Stimulated activated CD8-positive, alpha-beta memory T cell treated with anti-CD3 and anti-CD28 coated beads, Interleukin-12 subunit alpha, Interleukin-12 subunit beta, amount 100 ng/mL, for 4 hours (primary cell): ENCODE measurements around the gene ARRDC1.
"Not testable (repeated sequence)": the region's sequence is repeated elsewhere in the genome, so short reads cannot be mapped to it uniquely, and the experiment has no call there.

Experiments
- DNase-seq: peaks from one replicate; pipeline ENCODE4 v3.0.0-alpha.2; 2020; ENCODE audit warnings: low read depth

The ARRDC1 gene, protein sequence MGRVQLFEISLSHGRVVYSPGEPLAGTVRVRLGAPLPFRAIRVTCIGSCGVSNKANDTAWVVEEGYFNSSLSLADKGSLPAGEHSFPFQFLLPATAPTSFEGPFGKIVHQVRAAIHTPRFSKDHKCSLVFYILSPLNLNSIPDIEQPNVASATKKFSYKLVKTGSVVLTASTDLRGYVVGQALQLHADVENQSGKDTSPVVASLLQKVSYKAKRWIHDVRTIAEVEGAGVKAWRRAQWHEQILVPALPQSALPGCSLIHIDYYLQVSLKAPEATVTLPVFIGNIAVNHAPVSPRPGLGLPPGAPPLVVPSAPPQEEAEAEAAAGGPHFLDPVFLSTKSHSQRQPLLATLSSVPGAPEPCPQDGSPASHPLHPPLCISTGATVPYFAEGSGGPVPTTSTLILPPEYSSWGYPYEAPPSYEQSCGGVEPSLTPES

GRCh38 chr9:137605121-137606004, at the start of gene ARRDC1:
Gene ARRDC1, plus strand, starts transcription at chr9:137605686. Its CDS starts 32 bp downstream, at chr9:137605718.
- DNase-seq = peak; percentile 89

DNA sequence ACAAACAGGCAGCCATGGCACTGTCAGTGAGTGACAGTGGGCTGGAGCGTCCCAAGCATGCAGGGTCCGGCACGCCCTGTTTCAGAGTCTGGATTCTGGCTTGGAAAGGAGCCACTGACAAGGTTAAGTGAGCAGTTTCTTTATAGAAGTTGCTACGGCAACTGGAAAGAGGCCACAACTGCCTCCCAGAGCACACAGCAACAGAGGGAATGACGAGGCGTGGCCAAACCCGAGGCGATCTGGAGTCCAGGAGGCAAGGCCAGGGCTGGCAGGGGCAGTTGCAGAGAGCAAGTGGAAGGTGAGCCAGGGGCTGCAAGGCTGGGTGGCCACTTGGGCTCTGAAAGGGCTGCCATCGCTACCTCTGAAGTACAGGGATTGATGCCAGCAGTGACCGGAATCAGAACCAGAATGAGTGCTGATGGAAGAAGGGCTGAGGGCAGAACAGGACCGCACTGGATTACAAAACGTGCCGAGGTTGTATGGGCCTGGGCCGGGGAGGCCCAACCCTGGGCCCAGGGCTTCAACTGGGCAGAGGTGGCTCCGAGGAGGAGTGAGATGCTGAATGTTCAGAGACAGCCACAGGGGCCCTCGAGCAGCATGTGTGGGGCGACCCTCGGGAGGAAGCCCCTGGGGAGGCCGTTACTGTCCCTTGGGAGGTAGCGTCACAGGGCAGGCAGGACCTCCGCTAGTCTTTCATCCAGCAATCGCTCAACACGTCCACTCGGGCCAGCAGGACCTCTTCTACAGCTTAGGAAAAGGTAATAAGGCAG, 49.2 kb upstream of the ARRDC1 start:
- DNase-seq = no peak

- no peak for DNase-seq
Observed at GRCh38 chr9:137558127-137558526, 47.4 kb upstream of the ARRDC1 start.

DNA sequence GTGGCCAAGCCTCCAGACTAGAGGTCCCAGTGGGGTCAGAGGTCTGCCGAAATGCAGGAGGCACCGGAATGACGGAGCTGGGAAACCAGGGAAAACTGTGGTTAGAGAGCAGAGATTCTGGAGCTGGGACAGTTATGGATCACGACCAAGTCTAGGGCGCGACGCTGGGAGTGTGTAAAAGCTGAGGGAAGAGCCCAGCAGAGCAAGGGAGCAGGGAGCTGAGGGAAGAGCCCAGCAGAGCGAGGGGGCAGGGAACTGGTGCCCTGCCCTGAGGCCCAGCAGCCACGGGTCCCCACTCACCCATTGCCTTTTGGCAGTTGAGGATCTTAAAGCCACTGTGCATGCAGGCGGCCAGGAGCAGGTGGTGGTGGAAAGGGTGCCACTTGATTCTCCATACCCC, 41.4 kb upstream of the ARRDC1 start:
- no peak for DNase-seq

DNA sequence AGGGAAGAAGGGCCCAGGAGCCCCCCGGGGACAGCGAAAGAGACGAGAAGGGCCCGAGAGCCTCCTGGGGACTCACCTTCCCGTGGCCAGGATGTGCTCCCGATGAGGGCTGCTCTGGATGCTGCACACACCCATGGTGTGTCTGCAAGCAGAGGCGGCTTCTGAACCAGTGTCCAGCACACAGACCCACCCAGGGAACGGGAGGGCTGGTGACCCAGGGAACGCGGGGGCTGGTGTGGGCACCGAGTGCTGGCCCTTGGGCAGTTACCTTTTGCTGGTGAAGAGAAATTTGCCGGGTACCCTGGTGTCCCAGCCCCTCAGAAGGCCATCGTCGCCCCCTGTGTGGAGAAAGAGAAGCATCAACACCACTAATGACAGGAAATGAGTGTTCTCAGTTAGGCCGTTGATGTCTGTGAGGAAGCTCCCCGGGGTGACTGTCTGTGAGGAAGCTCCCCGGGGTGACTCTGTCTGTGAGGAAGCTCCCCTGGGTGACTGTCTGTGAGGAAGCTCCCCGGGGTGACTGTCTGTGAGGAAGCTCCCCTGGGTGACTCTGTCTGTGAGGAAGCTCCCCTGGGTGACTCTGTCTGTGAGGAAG, 40.6 kb upstream of the ARRDC1 start:
- DNase-seq = no peak

DNA sequence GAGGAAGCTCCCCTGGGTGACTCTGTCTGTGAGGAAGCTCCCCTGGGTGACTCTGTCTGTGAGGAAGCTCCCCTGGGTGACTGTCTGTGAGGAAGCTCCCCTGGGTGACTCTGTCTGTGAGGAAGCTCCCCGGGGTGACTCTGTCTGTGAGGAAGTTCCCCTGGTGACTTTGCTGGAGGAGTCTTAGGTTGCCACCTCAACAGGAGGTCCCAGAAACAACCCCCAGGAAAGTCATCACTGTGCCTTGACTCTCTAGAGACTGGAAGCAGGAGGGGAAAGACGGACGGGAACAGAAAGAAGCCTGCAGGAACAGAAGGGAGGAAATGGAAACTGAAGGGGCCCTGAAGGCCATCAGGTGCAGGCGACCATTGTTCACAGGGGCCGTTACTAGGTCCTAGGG, 37.0 kb upstream of the ARRDC1 start:
- DNase-seq = not testable (repeated sequence)

- DNase-seq = no peak
Observed at GRCh38 chr9:137569609-137570203, 35.8 kb upstream of the ARRDC1 start.

- no peak for DNase-seq
Observed at GRCh38 chr9:137570566-137570965, 34.9 kb upstream of the ARRDC1 start.

DNA sequence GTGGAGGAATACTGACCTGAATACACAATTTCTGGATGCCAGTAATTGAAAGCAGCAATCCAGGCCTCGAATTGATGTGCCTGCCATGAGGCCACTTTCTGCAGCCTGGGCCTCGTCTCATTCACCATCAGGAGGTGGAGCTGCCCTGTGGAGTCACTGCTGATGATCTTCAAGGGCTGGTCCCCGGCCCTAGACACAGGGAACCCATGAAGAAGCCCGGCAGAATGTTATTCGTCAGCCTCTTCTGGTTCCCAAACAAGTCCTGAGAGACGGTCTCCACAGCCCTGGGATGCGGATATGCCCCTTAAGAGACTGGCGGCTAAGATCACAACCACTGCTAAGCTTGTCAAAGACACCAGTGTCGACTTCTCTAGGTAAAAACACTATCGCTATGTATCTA, 31.3 kb upstream of the ARRDC1 start:
- no peak for DNase-seq

DNA sequence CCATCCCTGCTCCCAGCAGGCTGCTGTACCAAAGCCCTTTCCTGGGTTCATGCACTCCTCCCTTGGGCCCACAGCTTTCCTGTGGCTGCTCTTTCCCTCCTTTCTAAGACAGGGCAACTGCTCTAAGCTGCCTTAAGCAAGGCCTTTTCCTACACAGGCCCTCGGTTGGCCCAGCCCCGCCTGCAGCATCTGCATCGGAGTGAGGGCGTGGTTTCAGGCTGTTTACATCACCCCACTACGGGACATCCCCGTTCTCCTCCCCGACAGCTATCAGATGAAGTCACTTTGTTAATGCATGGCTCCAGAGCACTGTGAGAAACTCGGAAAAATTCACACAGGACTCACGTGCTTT, 30.1 kb upstream of the ARRDC1 start:
- no peak for DNase-seq

GRCh38 chr9:137575716-137576411, 29.6 kb upstream of the ARRDC1 start:
- no peak for DNase-seq

DNA sequence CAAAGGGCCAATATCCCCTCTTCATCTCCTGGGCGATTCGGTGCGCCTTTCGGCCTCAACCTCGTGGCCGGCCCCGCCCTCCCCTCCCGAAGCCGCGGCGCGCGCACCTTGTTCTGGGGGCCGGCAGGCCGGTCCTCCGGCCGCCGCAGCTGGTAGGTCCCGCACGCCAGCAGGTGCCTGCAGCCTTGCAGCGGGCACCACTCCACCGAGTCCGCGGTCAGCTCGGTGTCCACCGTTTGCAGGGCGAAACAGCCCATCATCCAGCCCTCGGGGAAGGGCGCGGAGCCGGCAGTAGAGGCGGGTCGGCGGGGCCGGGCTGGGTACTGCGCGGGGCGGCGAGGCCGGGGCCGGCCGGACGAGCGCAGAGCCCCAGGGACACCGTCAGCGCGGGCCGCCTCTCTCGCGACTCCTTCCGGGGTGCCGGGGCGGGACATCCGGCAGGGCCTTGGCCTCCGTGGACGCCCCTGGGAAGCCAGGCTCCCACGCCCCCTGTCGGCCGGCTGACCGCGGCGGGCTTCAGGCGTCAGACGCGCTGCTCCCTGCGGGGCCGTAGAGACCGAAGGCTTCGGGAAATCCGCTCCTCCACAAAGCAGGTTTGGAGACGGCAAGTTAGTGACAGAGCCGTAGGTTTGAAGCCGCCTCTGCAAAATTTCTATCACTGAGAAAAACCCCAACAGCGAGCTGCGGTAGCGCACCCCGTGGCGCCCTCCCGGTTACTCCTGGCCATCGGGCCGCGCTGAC, 26.8 kb upstream of the ARRDC1 start, which contains the start of gene DPH7:
Gene DPH7, minus strand, starts transcription at position 408 of the 741 bp plus-strand sequence. Its CDS starts 148 bp downstream, at position 260.
- peak; percentile 88 for DNase-seq

DNA sequence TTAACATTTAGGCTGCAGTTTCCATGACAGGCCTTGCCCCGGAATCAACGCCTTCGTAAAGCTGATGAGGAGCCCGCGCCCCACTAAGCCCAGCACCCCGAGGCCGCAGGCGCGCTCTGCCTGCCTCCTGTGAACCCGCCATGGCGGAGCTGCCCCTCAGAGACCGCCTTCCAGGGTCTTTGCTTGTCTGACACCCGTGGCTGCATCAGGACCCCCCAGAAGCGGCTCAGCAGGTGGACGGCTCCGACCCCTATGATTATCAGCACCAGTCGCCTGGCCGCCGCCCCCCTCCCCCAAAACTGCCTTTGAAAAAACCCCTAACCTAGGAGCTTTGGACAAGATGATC, 26.3 kb upstream of the ARRDC1 start:
- no peak for DNase-seq

- DNase-seq = no peak
Observed at GRCh38 chr9:137580209-137580953, 25.1 kb upstream of the ARRDC1 start.

- no peak for DNase-seq
Observed at GRCh38 chr9:137580954-137581322, 24.5 kb upstream of the ARRDC1 start.

DNA sequence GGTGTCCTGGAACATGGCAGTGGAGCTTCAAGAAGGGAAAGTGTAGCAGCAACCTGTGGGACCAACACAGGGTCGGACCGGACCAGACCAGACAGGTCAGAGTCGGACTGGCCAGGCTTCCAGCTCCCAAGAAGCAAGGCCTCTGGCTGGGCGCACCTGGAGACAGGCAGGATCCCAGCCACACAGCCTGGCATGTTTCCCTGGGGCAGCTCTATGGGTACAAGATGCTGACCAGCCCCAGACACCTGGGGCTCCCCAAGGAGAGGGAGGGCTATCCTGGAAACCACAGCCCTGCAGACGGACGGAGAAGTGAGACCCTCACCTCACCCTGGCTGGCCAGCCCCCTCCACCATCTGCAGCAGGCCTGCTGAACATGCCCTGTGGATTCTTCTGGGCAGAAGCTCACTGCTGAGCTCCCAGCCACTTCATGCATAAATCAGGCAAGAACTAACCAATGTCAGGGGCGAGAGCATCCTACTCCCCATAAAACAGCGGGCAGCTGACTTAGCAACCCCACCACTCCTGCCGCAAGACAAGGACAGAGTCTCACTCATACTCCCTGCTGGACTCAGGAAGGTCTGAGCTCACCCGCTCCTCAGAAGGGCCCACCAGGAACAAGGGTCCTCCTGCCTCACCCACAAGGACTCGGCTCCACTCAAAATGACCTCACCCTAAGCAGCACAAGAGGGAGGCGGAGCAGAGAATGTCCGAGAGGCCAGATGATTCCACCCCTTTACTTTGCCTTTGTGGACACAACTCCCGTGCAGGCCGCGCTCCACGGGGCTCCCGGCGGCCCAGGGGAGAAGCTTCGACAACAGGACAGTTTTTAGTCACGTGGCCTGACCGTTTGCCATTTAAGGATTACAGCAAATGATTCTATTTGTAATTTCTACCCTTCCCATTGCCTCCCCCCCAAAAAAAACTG, 23.9 kb upstream of the ARRDC1 start:
- DNase-seq = no peak

- no peak for DNase-seq
Observed at GRCh38 chr9:137582286-137582860, 23.1 kb upstream of the ARRDC1 start.

GRCh38 chr9:137583347-137583746, 22.1 kb upstream of the ARRDC1 start:
- no peak for DNase-seq
